Fibroblast of skin of scalp (primary cell): ENCODE data around the gene UBQLN4.
A peak's percentile ranks its signal among the peaks of the same experiment; 100 is the strongest.
"Not testable (repeated sequence)": the region's sequence is repeated elsewhere in the genome, so short reads cannot be mapped to it uniquely, and the experiment has no call there.

ENCODE experiments used
- DNase-seq: peaks from one replicate; pipeline ENCODE4 v3.0.0-alpha.2; 2013

The UBQLN4 gene

DNA sequence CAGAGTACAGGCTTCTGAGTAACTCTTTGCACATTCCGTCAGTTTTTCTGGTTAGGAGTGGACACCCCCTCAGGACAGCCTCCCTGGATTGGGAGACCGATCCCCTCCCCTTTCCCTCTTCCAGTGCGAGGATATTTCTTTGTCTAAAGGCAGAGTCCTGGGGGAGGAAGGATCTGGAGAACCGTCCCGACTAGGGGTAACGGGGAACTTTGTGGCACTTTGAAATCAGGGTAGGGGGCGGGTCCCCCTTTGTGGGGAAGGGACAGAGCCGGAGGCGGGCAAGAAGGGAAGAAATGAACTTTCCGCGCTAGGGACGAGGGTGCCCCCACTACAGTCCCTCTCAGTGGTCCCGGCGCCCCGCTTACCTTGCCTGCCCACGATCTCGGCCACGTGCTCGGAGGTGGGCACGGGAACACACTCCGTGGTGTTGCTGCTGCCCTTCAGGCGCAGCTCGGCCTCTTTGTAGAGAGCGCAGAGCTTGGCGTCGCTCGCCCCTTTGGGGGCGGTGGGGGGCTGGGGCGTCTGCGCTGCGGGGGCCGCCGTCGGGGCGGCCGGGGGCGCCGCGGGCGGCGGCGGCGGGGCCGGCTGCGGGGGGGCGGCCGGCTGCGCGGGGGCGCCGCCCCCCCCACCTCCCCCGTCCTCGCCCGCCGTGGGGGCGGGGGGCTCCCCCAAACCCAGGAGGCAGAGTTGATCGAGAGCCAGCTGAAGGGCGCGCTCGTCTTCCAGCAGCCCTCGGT lies 27.8 kb upstream of the UBQLN4 start:
- DNase-seq = peak; percentile 43

DNA sequence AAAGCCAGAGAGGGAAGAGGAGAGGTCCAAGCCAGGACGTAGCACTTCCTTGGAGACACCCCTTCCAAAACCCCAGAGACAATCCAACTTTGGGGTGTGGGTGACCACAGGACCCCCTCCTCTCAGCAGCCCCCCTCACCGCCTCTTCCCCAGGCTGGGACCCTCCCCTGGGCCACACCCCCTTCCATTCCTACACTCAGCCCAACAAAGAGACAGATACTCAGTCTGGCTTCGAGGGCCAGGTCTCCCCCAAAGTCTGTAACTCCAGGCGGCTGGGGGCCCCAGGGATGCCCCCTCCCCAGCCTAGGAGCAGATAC lies 27.2 kb upstream of the UBQLN4 start:
- DNase-seq = no peak

DNA sequence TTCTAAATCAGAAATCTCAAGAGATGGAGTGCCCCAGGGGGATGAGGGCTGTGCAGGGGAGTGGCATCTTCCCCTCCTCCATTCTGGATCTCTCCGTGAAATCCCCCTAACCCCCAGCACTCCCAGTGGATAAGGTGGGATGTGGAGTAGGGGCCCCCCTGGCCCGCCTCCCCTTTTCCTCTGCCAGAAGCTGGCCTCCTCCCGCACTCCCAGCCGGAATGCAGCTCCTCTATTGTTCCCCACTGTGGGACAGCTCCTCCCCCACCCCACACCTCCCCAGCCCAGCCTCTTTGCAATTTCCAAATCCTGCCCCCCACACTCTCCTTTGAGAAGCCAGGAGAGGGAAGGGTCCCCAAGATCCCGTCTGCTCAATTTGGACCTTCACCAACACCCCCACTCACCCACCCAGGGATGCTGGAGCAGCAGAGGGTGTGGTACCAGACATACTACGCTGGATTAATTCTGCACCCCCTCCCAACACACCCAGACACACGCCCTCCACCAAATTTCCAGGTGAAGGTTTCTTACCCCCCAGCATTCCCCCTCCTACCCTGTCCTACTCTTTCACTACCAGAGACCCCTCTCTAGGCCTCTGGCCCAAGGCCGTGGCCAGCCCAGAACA lies 26.8 kb upstream of the UBQLN4 start:
- no peak for DNase-seq

DNA sequence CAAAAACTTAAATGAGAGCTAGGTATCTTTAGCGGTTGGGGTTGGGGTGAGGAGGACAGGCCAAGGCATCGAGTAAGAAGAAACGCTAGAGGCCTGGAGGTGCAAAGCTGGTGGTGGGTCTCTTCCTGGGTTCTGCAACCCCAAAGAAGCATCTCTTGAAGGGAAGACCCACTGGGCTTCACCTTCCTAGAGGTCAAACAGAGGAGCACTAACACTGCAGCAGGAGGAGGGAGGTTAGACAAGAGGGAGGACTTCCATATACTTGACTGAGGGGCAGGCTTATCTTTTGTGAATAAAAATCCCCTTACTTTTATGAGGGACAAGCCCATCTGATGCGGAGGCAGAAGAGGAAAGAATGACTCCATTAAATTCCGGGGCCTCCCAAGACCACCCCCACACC lies 26.2 kb upstream of the UBQLN4 start:
- no peak for DNase-seq

DNA sequence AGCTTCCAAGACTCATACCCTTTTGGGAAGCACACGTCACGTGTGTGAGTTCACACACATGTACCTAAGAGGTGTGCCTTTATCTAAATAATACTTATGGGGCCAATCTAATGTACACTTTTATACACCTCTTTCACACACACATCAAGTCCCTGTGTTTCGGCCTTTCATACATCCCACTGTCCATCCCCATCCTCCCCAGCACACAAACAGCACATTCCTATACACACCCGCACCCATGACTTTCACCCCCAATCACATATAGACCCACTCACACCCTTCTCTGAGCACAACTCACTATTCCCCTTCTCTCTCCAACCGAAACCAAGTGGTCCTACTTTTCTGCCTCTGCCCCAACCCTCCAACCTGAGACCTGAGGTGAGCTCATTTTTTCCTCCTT lies 25.1 kb upstream of the UBQLN4 start:
- no peak for DNase-seq

DNA sequence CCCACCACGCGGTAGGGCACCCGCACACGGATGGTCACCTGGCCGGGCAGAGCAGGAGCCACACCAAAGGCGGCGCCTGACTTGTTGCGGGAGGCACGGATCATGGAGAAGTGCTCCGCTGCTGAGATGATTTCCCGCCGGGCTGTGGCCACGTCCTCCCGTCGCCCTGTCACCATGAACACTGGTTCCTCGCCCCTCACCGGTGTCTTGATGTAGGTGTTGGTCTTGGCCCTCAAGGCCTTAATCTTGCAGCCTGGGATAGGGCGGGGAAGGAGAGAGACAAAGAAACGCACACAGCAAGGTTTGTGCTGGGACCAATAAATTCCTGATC lies 23.8 kb upstream of the UBQLN4 start:
- DNase-seq = no peak

DNA sequence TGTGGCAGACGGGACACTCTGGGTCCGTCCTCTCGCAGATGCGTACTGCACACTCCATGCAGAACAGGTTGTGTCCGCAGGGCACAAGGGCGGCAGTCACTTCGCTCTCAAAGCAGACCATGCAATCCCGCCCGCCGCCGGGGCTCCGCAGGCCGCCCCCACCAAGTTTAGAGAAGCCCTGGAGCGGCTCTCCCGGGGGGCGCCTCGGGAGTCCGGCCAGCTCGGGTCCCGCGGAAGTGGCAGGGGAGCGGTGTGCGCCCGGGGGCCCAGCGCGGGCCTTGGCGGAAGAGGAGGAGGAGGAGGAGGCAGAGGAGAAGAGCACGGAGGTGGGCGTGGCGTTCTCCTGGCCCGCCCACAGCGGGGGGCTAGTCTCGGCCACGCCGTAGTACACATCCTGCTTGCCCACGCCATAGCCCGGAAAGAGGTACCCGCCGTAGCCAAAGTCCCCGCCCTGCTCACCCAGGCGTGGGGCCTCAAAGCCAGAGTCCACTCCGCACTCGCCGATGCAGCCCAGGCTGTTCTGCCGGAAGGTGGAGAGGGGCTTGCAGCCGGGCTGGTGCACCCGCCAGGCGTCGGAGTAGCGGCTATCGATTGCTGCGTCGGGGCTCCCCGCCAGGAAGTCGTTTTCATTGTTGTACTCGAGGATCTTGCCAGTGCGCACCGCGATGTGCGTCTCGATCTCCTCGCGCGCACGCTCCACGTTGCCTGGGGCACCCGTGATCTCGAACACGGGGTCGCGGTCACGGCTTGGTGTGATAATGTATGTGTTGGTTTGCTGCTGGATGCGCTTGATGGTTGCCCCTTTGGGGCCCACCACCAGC lies 23.2 kb upstream of the UBQLN4 start:
- DNase-seq = no peak

DNA sequence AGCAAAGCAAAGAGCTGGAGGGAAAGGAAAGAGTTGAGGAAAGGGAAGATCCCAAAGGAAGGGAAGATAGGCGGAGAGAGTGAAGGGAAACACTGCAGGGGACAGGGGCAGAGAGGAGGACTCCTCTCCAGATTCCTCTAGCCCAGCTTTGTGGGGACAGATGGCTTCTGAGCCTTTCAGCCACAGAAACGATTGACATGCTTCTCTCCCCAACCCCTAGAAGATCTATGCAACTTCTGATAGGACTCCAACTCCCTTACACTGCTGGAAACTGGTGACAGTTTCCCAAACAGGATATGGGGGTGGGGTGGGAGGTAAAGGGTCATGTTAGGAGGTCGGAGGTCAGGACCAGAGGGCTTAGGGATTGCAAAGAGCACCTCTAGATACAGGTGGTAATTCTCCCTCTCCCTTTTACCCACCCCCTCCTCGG lies 22.2 kb upstream of the UBQLN4 start:
- no peak for DNase-seq

DNA sequence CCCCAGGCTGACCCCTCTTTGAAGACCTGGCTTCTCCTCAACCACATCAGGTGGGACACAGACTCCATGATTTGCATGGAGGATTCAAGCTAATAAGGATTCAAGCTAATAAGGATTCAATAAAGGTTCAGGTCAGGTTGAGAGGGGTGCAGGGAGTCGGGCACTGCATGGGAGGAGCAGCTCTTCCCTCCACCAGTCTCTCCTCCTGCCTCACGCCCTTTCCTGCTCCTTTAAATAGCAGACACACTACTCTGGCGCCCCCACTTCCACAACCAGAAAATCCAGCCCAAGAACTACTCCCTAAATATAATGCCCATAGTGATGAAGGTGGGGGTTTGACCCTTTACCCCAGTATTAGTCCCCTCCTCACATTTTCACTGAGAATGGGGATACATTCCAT lies 21.6 kb upstream of the UBQLN4 start:
- no peak for DNase-seq

DNA sequence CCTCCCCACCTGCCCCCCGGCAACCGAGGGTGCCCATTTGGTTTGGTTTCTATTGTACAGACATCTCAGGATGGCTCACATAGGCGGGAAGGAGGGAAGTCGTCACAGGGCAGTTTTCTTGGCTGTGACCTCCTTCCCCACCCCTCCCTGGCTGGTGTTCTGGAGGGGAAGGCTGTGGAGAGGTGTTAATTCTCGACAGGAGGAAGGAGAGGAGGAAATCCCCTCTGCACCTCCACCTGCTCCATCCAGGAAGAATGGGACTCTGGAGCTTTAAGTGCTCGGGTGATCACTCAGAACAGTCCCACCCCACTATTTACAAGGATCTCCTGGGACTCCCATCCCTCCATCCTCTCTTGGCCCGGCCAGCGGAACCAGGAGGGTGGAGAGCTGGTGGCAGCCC lies 21.1 kb upstream of the UBQLN4 start:
- no peak for DNase-seq

DNA sequence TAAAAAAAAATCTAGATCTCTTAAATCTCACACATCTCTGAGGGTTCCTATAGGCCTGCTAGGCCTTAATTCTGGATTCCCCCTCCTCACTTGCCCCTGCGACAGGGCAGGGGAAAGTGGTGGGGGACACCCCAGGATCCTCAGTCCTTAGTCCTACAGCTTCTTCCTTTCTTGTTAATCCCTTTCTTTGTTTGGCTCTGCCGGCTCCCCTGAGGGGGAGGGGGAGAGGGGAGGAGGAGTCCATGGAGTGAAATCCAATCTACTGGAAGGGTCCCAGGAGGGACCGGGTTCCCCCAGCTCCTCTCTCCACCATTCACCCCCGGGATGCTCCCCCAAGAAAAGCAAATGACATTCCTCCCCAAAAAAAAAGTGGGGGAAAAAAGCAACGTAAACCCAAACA lies 20.1 kb upstream of the UBQLN4 start:
- DNase-seq = no peak

DNA sequence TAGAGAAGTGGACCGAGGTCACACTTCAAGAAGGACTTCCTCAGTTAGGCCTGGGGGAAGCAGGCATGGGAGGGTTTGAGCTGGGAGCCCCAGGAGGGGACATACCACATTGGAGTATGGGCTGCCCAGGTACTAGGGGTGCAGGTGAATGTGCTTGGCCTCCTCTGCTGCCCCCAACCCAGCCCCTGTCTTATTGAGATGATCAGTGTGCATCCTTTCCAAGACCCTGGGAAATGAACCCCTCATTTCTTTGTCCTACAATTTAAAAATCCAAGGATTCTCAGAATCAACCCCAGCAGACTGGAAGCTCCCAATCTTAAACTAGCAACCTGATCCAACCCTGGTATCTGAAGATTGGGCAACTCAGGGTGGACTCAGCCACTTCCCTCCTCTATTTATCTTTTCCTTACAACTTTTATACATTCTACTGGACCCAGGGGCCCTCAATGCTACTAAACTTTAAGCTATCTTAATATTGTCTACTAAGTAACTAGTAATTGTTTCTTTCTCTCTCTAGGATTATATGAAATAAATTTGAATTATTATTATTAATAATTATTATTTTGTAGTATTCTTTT lies 19.6 kb upstream of the UBQLN4 start:
- no peak for DNase-seq

DNA sequence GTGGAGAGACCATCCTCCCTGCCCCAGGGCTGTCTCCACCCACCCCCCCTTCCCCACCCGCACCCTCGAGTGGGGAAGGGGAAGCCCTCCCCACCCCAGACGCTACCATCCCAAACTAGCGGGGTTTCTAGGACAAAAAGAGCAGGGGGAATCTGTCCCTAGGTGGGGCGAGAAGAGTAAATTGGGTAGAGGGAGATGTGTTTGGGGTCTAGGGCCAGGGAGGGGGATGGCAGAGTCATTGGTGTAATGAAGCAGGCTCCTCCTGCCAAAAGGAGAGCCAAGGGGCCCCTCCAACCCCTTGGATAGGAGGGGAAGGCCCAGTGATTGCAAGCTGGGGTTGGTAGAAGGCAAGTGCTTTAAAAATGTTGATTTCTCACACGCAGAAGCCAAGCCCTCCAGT lies 18.7 kb upstream of the UBQLN4 start:
- no peak for DNase-seq

DNA sequence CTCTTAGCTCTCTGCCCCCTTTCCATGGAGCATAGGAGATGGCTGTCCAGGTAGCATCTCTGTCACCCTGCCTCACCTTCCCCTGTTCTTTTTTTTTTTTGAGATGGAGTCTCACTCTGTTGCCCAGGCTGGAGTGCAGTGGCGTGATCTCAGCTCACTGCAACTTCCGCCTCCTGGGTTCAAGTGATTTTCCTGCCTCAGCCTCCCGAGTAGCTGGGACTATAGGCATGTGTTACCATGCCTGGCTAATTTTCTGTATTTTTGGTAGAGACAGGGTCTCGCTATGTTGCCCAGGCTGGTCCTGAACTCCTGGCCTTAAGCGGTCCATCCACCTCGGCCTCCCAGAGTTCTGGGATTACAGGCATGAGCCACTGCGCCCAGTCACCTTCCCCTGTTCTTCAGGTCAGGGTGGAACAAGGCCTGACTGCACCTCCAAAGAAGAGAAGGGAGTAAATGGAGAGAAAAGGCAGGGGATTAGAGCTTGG lies 17.8 kb upstream of the UBQLN4 start:
- DNase-seq = not testable (repeated sequence)

DNA sequence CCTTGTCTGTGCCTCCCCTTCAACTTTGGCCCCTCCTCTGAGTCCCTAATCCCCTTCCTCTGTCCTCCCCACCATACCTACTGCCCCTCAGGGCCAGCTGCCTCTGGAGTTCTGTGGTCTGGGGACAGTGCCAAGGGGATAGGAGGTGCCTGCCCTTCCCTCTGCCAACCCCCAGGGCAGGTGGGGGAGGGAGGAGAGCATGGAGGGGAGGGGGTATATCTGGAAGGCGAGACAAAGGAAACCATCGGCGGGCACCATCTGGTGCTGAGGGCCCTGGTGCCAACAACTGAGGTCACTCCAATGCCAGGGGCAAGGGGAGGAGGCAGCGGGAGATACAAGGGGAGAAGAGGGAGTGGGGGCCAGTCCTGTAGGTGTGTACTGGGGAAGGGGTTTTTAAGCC lies 16.9 kb upstream of the UBQLN4 start:
- DNase-seq = no peak

DNA sequence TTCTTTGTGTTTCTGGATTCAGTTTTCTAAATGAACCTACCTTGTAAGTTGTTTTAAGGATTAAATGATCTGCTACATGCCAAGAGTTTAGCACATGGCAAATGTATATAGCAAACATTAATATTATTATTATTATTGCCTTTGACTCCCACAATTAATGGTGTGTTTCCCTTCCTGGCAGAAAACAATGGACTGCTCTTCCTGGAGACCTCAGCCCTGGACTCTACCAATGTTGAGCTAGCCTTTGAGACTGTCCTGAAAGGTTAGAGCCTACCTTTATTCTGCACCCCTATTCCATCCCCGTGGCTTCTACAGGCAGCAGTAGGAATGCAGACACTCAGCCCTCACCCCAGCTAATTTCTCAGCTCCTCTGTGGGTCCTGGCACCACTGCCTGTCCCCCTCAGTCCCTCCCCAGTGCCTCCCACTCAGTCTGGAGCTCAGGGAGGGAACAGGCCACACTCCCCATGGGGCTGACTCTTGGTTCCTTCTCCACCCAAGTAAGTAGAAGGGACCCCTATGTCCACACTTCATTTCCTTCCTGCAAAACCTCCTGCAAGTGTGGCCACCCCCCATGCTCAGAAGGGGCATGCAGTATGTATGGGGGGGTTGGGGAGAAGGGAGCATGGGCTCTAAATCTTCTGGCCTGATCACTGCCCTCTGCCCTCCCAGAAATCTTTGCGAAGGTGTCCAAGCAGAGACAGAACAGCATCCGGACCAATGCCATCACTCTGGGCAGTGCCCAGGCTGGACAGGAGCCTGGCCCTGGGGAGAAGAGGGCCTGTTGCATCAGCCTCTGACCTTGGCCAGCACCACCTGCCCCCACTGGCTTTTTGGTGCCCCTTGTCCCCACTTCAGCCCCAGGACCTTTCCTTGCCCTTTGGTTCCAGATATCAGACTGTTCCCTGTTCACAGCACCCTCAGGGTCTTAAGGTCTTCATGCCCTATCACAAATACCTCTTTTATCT lies 16.2 kb upstream of the UBQLN4 start:
- no peak for DNase-seq

DNA sequence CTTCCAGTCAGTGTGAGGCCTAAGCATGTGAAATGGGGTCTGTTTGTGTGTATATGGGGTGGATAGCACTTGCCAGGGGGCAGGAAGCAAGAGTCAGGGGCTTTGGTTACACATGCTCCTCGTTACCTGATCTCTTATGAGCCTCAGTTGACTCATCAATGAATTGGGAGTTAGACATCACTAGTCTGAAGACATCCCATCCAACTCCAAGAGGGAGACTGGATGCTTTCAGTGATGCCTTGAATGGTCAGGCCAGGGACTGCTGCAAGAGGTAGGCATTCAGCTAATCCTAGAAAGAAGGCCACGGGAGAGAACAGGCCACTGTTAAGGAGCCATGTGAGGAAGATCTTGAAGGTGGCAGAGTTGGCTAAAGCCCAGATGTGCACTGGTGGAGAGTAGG lies 13.7 kb upstream of the UBQLN4 start:
- no peak for DNase-seq

DNA sequence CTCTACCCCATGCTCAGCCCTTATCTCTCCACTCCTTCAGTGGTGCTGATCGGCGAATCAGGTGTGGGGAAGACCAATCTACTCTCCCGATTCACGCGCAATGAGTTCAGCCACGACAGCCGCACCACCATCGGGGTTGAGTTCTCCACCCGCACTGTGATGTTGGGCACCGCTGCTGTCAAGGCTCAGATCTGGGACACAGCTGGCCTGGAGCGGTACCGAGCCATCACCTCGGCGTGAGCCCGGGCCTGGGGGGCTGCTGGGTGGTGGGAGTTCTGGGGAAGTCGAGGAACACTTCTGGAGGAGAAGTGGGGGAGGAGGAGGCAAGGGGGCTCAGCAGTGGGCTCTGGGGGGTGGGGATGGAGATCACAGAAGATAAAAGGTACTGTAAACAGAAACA lies 12.3 kb upstream of the UBQLN4 start:
- no peak for DNase-seq

DNA sequence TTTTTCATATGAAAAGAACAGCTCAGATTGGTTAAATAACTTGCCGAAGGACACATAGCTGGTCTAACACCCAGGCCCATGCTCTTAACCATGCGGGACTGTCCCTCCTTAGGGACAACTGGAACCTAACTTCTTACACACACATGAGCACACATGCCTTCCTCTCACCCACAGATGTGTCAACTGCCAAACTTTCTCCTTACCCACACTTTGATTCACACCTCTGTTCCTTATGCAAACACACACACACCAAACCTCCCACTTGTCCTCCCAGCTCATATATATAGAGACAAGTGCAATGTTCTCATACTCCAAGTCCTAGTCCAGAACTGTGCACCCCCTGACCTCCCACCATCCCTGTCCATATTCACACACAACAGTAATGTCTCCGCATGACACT lies 11.6 kb upstream of the UBQLN4 start:
- DNase-seq = no peak

DNA sequence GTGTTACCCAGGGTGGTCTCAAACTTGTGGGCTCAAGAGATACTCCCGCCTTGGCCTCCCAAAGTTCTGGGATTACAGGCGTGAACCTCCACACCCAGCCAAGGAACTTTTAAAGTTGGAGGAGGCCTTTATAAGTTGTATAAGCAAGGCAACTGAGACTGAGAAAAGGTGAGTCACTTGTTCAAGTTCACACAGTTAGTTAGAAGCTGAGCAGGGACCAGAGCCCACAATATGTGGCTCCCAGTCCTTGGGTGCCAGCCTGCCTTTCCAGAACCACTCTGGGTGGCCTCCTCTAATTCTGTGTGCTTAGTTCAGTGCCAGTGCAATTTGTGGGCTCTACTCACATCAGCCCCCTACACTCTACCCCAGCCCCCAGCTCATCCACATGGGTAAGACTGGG lies 11.0 kb upstream of the UBQLN4 start:
- no peak for DNase-seq

DNA sequence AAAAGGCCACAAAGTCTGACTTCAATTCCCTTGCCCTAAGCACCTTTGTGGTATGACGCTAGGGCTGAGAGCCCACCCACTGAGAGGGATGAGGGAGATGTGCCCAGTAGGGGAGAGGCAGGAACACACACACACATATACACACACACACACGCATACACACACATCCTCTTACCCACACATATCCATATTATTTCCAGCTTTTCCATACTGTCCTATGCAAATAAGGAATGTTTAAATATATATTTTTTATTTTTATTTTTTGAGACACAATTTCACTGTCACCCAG lies 10.3 kb upstream of the UBQLN4 start:
- no peak for DNase-seq

DNA sequence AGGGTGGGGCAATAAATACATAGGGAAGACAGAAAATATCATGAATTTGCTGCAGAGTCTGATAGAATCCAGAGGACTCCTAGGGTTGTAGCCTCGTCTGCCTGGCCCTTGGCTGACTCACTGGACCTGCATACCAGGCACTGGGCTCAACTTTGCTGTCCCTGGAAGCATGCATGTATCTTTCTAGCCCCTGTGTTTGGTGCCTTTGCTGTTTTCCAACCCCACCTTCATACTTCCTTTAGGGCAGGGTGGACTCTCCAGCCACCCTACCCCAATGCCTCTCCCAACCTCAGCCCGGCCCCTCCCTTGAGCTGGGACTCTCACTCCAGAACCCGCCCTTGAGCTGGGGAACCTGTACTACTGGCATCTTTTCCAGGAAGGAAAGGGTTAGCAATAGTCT lies 8.6 kb upstream of the UBQLN4 start:
- no peak for DNase-seq
